Measurements from ENCODE around the gene POLE3. TPM values are rescaled to one million over a fixed set of nuclear protein-coding genes. Genes with fewer than 3 reads are reported as not detected.

The POLE3 gene
- total and polyA plus RNA-seq, 9 of the 15 experiments (the other 6 are each of a cell fraction or from before 2014, with no cell fraction given): 52.6 to 179 (median 110) TPM

DNA sequence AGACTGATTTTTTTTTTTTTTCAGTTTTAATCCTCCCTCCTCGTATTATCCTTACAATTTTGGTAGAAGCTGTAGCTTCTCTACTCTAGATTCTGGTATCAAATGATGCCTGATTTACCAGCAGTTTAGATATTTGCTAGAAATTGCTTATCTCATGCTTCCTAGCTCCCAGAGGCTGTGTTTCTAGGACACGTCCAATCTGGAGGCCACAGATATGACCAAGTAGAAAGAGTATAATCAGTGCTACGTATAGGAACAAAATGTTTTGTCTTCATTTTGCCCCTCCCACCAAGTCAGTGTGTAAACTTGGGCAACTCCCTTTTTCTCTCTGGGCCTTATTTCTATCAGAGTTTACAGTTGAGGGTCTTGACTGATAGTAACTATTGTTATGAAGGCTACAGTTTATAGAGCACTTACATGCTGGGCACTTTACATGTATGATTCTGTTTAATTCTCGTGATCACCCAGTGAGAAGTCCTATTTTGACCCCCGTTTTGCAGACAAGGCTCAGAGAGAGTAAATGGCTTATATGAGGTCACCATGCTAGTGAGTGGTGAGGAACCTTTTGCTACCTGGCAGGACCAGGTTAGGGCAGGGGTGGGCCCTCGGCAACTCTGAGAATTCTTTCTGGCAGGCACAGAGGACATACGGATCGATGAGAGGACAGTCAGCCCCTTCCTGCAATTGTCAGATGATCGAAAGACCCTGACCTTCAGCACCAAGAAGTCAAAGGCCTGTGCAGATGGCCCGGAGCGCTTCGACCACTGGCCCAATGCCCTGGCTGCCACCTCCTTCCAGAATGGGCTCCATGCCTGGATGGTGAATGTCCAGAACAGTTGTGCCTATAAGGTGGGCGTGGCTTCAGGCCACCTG, 41.3 kb downstream of the POLE3 start (continued):
- TF ChIP-seq MAZ (CRISPR knock-in tag; conservative IDR thresholded peaks at IDR 0.05 in 1 of 2, IDR thresholded peaks at IDR 0.05 in 1 of 2) (peak in 1 of 2 experiments; percentile 19; a peak in 1 of 4 replicates), C11orf30 (IDR thresholded peaks at IDR 0.05; ENCODE audit: low read depth) (peak; percentile 72), EHMT2 (IDR thresholded peaks at IDR 0.05) (no peak), ARHGAP35 (IDR thresholded peaks at IDR 0.05; ENCODE audit: partially characterized antibody) (no peak), BHLHE40 (IDR thresholded peaks at IDR 0.05; ENCODE audit: low read length) (0 out of 2 replicates have a peak, but pooled peaks have one; percentile 42), ZNF197 (CRISPR knock-in tag; IDR thresholded peaks at IDR 0.05; ENCODE audit: low read depth) (peak; percentile 70; the same call in 1 of the 2 replicates), POLR2A (conservative IDR thresholded peaks at IDR 0.05) (no peak), DPF2 (IDR thresholded peaks at IDR 0.05) (peak; percentile 95), RCOR1 (IDR thresholded peaks at IDR 0.05; ENCODE audit: borderline replicate concordance in 1 of 2, low read depth in 2 of 2, low read length in 2 of 2) (peak; percentile 96 to 100), CBX3 (IDR thresholded peaks at IDR 0.05; ENCODE audit: borderline replicate concordance in 1 of 2, low read length in 2 of 2) (0 out of 3 replicates have a peak, but pooled peaks of 1 of the 2 experiments have one; percentile 11), FOXK2 (conservative IDR thresholded peaks at IDR 0.05 in 1 of 2, IDR thresholded peaks at IDR 0.05 in 1 of 2; ENCODE audit: low read depth in 2 of 2) (peak; percentile 86 to 89), PHTF2 (CRISPR knock-in tag; IDR thresholded peaks at IDR 0.05) (no peak), HMGN3 (IDR thresholded peaks at IDR 0.05; ENCODE audit: borderline replicate concordance, extremely low read depth, insufficient read length, low read depth, low read length) (peak; percentile 68), TEAD4 (IDR thresholded peaks at IDR 0.05; ENCODE audit: low read length) (peak; percentile 98), TEAD4 (CRISPR knock-in tag; IDR thresholded peaks at IDR 0.05; ENCODE audit: borderline replicate concordance) (no peak), FOSL1 (tag; conservative IDR thresholded peaks at IDR 0.05) (peak; percentile 76), HDAC3 (IDR thresholded peaks at IDR 0.05; ENCODE audit: borderline replicate concordance, partially characterized antibody) (peak; percentile 97), NRF1 (conservative IDR thresholded peaks at IDR 0.05 in 1 of 2, IDR thresholded peaks at IDR 0.05 in 1 of 2) (peak in 1 of 2 experiments; percentile 39; a peak in 3 of 4 replicates), SMARCE1 (IDR thresholded peaks at IDR 0.05) (peak; percentile 93), EGR1 (conservative IDR thresholded peaks at IDR 0.05) (no peak)
- TF ChIP-seq, protein P1, sequence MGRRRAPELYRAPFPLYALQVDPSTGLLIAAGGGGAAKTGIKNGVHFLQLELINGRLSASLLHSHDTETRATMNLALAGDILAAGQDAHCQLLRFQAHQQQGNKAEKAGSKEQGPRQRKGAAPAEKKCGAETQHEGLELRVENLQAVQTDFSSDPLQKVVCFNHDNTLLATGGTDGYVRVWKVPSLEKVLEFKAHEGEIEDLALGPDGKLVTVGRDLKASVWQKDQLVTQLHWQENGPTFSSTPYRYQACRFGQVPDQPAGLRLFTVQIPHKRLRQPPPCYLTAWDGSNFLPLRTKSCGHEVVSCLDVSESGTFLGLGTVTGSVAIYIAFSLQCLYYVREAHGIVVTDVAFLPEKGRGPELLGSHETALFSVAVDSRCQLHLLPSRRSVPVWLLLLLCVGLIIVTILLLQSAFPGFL (CRISPR knock-in tag; IDR thresholded peaks at IDR 0.05): 0 out of 2 replicates have a peak, but pooled peaks have one; percentile 22
- TF ChIP-seq, protein P2, sequence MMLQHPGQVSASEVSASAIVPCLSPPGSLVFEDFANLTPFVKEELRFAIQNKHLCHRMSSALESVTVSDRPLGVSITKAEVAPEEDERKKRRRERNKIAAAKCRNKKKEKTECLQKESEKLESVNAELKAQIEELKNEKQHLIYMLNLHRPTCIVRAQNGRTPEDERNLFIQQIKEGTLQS (IDR thresholded peaks at IDR 0.05): peak; percentile 39; the same call in 1 of the 2 replicates
- TF ChIP-seq, protein P2 (CRISPR knock-in tag; conservative IDR thresholded peaks at IDR 0.05): no peak
- TF ChIP-seq, protein P3, sequence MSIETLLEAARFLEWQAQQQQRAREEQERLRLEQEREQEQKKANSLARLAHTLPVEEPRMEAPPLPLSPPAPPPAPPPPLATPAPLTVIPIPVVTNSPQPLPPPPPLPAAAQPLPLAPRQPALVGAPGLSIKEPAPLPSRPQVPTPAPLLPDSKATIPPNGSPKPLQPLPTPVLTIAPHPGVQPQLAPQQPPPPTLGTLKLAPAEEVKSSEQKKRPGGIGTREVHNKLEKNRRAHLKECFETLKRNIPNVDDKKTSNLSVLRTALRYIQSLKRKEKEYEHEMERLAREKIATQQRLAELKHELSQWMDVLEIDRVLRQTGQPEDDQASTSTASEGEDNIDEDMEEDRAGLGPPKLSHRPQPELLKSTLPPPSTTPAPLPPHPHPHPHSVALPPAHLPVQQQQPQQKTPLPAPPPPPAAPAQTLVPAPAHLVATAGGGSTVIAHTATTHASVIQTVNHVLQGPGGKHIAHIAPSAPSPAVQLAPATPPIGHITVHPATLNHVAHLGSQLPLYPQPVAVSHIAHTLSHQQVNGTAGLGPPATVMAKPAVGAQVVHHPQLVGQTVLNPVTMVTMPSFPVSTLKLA (conservative IDR thresholded peaks at IDR 0.05): peak in 1 of 2 experiments; percentile 49; a peak in 1 of 4 replicates
